ENCODE measurements around the gene SCGB1C1.
"Not testable (repeated sequence)": the region's sequence is repeated elsewhere in the genome, so short reads cannot be mapped to it uniquely, and the experiment has no call there.

The SCGB1C1 gene

GRCh38 chr11:215581-216037, 22.7 kb downstream of the SCGB1C1 start:
- H3K36me3 ChIP-seq (ENCODE audit: control insufficient read depth, insufficient read depth, low read length) = peaks cover 39% of the 10 kb centered on the region
- TF ChIP-seq, protein P1, sequence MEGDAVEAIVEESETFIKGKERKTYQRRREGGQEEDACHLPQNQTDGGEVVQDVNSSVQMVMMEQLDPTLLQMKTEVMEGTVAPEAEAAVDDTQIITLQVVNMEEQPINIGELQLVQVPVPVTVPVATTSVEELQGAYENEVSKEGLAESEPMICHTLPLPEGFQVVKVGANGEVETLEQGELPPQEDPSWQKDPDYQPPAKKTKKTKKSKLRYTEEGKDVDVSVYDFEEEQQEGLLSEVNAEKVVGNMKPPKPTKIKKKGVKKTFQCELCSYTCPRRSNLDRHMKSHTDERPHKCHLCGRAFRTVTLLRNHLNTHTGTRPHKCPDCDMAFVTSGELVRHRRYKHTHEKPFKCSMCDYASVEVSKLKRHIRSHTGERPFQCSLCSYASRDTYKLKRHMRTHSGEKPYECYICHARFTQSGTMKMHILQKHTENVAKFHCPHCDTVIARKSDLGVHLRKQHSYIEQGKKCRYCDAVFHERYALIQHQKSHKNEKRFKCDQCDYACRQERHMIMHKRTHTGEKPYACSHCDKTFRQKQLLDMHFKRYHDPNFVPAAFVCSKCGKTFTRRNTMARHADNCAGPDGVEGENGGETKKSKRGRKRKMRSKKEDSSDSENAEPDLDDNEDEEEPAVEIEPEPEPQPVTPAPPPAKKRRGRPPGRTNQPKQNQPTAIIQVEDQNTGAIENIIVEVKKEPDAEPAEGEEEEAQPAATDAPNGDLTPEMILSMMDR (IDR thresholded peaks at IDR 0.05; ENCODE audit: insufficient read depth, low read length, poor library complexity, severe bottlenecking) = no peak
- H3K27me3 ChIP-seq (replicated peaks; ENCODE audit: control insufficient read depth, insufficient read depth, low read length) = no peaks in the 10 kb centered on the region
- H3K4me3 ChIP-seq (replicated peaks; ENCODE audit: low read depth, low read length) = no peak overlapping the region
- no peak for DNase-seq (ENCODE audit: extremely low read depth, insufficient read length)

GRCh38 chr11:216081-216974, 23.4 kb downstream of the SCGB1C1 start:
- no peaks in the 10 kb centered on the region for H3K27me3 ChIP-seq (replicated peaks; ENCODE audit: control insufficient read depth, insufficient read depth, low read length)
- TF ChIP-seq, protein P1 (IDR thresholded peaks at IDR 0.05; ENCODE audit: insufficient read depth, low read length, poor library complexity, severe bottlenecking) = no peak
- no peak overlapping the region for H3K4me3 ChIP-seq (replicated peaks; ENCODE audit: low read depth, low read length)
- H3K36me3 ChIP-seq (ENCODE audit: control insufficient read depth, insufficient read depth, low read length) = peaks cover 33% of the 10 kb centered on the region
- DNase-seq (ENCODE audit: extremely low read depth, insufficient read length) = no peak

- no peak for DNase-seq (ENCODE audit: extremely low read depth, insufficient read length)
- peaks cover 20% of the 10 kb centered on the region for H3K36me3 ChIP-seq (ENCODE audit: control insufficient read depth, insufficient read depth, low read length)
- TF ChIP-seq, protein P1 (IDR thresholded peaks at IDR 0.05; ENCODE audit: insufficient read depth, low read length, poor library complexity, severe bottlenecking) = no peak
- H3K27me3 ChIP-seq (replicated peaks; ENCODE audit: control insufficient read depth, insufficient read depth, low read length) = no peaks in the 10 kb centered on the region
- H3K4me3 ChIP-seq (replicated peaks; ENCODE audit: low read depth, low read length) = no peak overlapping the region
Observed at GRCh38 chr11:217704-218103, 24.8 kb downstream of the SCGB1C1 start.

DNA sequence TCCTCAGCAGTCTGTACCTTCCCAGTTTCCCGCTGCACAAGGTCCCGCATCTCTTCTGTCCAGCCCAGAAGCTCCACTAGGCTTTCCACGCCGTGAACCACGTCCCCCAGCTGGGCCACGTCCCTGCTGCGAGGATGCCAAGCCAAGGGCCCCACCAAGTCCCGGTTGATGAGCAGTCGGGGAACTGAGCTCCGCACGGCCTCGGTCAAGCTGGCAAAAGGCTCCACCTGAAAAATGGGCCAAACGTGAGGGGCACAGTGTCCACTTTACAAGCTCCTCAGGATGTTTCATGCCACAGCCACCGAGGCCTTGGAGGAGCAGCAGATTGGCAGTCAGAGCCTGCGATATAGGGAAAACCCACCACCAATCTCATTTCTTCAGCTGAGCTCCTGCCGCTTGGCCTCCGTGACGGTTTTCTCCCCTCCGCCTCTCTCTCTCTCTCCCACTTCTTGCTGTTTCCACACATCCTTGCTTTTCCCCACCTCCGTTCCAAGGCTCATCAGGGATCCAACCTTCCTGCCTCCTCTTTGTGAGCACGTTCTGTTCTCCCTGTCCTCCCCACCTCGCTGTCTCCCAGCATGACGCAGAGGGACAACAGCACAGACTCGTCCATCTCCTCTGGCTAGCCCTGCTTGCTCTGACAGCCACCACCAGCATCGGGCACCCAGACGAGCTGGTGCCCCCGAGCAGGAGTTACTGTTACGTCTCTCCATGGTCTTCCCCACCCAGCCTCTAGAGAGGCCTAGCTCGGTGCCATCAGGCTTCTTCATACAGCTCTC, 26.1 kb downstream of the SCGB1C1 start:
- no peaks in the 10 kb centered on the region for H3K27me3 ChIP-seq (replicated peaks; ENCODE audit: control insufficient read depth, insufficient read depth, low read length)
- no peak for DNase-seq (ENCODE audit: extremely low read depth, insufficient read length)
- peaks cover 12% of the 10 kb centered on the region for H3K36me3 ChIP-seq (ENCODE audit: control insufficient read depth, insufficient read depth, low read length)
- TF ChIP-seq, protein P1 (IDR thresholded peaks at IDR 0.05; ENCODE audit: insufficient read depth, low read length, poor library complexity, severe bottlenecking) = no peak
- H3K4me3 ChIP-seq (replicated peaks; ENCODE audit: low read depth, low read length) = no peak overlapping the region

- not testable (repeated sequence) for H3K4me3 ChIP-seq (replicated peaks; ENCODE audit: low read depth, low read length); DNase-seq (ENCODE audit: extremely low read depth, insufficient read length)
Observed at GRCh38 chr11:220641-221215, 27.9 kb downstream of the SCGB1C1 start.

GRCh38 chr11:221539-221938, 28.7 kb downstream of the SCGB1C1 start:
- DNase-seq (ENCODE audit: extremely low read depth, insufficient read length) = no peak
- no peaks in the 10 kb centered on the region; the same call in none of the 2 replicates for H3K36me3 ChIP-seq (ENCODE audit: control insufficient read depth, insufficient read depth, low read length)
- H3K27me3 ChIP-seq (replicated peaks; ENCODE audit: control insufficient read depth, insufficient read depth, low read length) = no peaks in the 10 kb centered on the region
- no peak overlapping the region for H3K4me3 ChIP-seq (replicated peaks; ENCODE audit: low read depth, low read length)
- TF ChIP-seq, protein P1 (IDR thresholded peaks at IDR 0.05; ENCODE audit: insufficient read depth, low read length, poor library complexity, severe bottlenecking) = no peak

More at GRCh38 chr11:220641-221215, 27.9 kb downstream of the SCGB1C1 start:
- not testable (repeated sequence) for H3K36me3 ChIP-seq (ENCODE audit: control insufficient read depth, insufficient read depth, low read length); H3K27me3 ChIP-seq (replicated peaks; ENCODE audit: control insufficient read depth, insufficient read depth, low read length)

All from GM06990 (cell line).